GM06990 (cell line): Measurements from ENCODE around the gene AFAP1.

Experiments
- DNase-seq: peaks from one replicate; pipeline ENCODE4 v3.0.0-alpha.2; 2011; ENCODE audit not compliant: insufficient read length; ENCODE audit errors: extremely low read depth
- H3K27me3 ChIP-seq: replicated peaks from 2 replicates; pipeline ENCODE4 v1.6.0; 2011; ENCODE audit warnings: low read length; ENCODE audit not compliant: control insufficient read depth, insufficient read depth
- H3K36me3 ChIP-seq: 2 replicates; pipeline ENCODE4 v1.5.1; 2011; ENCODE audit warnings: low read length; ENCODE audit not compliant: control insufficient read depth, insufficient read depth
- H3K4me3 ChIP-seq: replicated peaks from 2 replicates; pipeline ENCODE4 v1.5.1; 2011; ENCODE audit warnings: low read depth, mild to moderate bottlenecking, control low read depth, low read length
- CTCF ChIP-seq: IDR thresholded peaks from 2 replicates; pipeline ENCODE4 v1.5.1; 2011; ENCODE audit warnings: low read length, control low read depth, mild to moderate bottlenecking, inconsistent platforms; ENCODE audit not compliant: insufficient read depth, poor library complexity, severe bottlenecking

Gene AFAP1

DNA sequence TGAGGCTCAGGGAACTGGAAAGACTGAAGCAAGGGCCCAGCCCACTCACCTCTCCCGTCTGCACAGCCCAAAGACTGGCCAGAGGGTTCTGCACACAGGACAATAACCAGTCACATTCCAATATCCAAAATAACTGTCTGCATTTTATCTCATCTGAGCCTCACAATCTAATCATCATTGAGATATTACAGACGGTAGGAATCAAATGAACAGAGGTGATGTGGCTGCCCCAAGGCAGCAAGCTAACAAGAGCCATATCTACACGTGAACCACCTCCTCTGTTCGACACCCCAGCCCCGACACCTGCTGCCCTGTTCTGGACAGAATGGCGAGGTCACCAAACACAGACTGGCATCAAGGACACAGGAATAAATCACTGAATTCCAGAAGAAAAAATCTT is 60.5 kb downstream of the AFAP1 start:
- Histone ChIP-seq H3K36me3 (no peaks in the 10 kb centered on the region), H3K4me3 (no peak overlapping the region), H3K27me3 (no peaks in the 10 kb centered on the region)
- no peak for TF ChIP-seq CTCF
- no peak for DNase-seq

GRCh38 chr4:7878323-7878722 is 61.3 kb downstream of the AFAP1 start:
- Histone ChIP-seq H3K36me3 (no peaks in the 10 kb centered on the region), H3K27me3 (no peaks in the 10 kb centered on the region; the same call in 1 of the 2 replicates), H3K4me3 (no peak overlapping the region)
- no peak for TF ChIP-seq CTCF
- no peak for DNase-seq

DNA sequence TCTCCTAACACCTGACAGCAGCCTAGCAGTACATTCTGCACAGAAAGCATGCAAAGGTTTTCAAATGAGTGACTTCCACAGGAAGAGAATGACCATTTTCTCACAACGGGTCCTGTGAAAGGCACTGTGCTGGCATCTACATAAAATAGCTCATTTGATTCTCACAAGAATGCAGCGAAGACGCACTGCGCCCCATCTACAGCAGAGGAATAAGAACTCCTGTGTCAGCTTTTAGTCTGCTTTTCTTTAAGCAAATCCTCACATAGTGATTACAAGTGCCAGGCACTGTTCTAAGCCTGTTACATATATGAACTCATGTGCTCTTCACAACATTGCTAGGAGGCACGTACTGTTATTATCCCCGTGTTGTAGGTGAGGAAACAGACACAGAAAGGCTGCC is 62.5 kb downstream of the AFAP1 start:
- Histone ChIP-seq H3K36me3 (no peaks in the 10 kb centered on the region), H3K4me3 (no peak overlapping the region), H3K27me3 (no peaks in the 10 kb centered on the region; the same call in 1 of the 2 replicates)
- no peak for TF ChIP-seq CTCF
- no peak for DNase-seq

GRCh38 chr4:7876201-7876875 is 63.3 kb downstream of the AFAP1 start:
- H3K4me3 ChIP-seq, result no peak overlapping the region
- DNase-seq, result no peak
- TF ChIP-seq CTCF, result no peak
- H3K36me3 ChIP-seq, result no peaks in the 10 kb centered on the region
- H3K27me3 ChIP-seq, result no peaks in the 10 kb centered on the region; the same call in 1 of the 2 replicates

- no peak for TF ChIP-seq CTCF
- DNase-seq, result no peak
- H3K27me3 ChIP-seq, result no peaks in the 10 kb centered on the region; the same call in 1 of the 2 replicates
- H3K36me3 ChIP-seq, result no peaks in the 10 kb centered on the region
- no peak overlapping the region for H3K4me3 ChIP-seq
Observed at GRCh38 chr4:7874838-7875237, 64.8 kb downstream of the AFAP1 start.

- no peak for DNase-seq
- no peak for TF ChIP-seq CTCF
- Histone ChIP-seq H3K4me3 (no peak overlapping the region), H3K36me3 (no peaks in the 10 kb centered on the region), H3K27me3 (no peaks in the 10 kb centered on the region; the same call in 1 of the 2 replicates)
Observed at GRCh38 chr4:7873881-7874280, 65.8 kb downstream of the AFAP1 start.
